GM19238 (cell line): ENCODE data around the gene SIGLEC11.
"Not testable (repeated sequence)": the region's sequence is repeated elsewhere in the genome, so short reads cannot be mapped to it uniquely, and the experiment has no call there.

Source experiments
- DNase-seq: peaks from one replicate; pipeline ENCODE4 v3.0.0; 2011; ENCODE audit warnings: low spot score; ENCODE audit not compliant: insufficient read length

The SIGLEC11 gene

DNA sequence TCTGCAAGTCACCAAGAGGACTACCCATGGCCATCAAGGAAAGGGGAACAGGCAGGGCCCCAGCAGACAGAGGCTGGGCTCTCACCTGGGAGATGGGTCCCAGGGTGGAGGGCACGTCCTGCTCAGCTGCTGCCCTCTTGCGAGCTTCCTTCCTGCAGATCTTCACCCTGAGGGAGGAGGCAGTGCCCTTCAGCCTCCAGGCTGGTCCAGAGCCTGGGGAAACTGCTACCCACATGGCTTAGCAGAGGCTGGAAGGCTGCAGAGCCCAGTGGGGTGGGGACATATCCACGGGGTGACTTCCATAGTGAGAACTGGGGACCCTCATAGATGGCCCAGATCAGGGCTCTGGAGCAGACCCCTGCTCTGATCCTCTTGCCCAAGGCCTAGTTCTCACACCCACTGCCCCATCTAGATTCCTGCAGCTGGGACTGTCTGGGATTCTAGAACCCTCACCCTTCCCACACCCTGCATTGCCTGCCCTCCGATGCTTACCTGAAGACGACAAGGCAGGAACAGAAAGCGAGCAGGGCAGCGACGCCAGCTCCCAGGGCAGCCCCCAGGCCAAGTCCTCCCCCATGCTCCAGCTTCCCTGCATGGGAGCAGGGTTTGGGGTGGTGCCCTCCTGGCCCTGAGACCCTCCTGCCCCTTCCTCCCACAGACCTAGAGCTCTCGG, 9.0 kb downstream of the SIGLEC11 start:
- no peak for DNase-seq

DNA sequence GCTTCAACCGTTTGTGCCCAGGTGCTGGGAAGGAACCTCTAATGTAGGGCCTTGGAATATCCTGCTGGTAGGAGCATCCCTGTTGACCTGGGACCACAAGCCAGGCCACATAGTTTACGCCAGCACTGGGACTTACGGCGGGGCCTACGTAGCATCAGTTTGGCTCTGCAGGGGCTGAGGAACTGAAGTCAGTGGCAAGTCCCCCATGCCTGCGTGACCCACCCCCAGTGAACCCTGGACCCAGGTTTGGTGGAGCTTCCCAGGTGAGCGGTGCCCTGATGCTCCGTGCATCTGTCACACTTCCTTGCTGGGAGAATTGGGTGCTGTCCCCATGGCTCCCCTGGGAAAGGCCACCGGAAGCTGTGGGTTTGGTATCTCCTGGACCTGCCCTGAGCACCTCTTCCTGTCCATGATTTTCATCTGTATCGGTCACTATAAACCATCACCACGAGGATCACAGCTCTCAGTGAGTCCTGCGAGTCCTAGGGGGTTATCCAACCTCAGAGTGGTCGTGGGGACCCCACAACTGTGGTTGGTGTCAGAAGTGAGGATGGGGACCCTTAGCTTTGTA, 9.9 kb downstream of the SIGLEC11 start:
- no peak for DNase-seq

DNA sequence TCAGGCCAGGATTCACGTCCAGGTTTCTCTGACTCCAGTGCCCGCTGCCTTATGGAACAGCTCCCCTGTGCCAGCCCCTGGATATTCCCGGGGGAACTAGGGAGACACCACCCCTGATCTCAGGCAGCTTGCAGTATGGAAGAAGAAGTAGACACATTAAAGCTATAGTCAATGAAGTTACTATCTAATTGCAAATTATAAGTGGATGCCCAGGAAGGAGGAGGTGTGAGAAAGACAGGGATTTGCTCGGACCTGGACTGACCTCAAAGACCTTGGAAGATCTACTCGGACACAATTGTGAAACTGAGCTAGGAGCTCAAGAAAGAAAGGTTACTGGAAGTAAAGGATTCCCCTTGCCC, 10.4 kb downstream of the SIGLEC11 start:
- DNase-seq: no peak

DNA sequence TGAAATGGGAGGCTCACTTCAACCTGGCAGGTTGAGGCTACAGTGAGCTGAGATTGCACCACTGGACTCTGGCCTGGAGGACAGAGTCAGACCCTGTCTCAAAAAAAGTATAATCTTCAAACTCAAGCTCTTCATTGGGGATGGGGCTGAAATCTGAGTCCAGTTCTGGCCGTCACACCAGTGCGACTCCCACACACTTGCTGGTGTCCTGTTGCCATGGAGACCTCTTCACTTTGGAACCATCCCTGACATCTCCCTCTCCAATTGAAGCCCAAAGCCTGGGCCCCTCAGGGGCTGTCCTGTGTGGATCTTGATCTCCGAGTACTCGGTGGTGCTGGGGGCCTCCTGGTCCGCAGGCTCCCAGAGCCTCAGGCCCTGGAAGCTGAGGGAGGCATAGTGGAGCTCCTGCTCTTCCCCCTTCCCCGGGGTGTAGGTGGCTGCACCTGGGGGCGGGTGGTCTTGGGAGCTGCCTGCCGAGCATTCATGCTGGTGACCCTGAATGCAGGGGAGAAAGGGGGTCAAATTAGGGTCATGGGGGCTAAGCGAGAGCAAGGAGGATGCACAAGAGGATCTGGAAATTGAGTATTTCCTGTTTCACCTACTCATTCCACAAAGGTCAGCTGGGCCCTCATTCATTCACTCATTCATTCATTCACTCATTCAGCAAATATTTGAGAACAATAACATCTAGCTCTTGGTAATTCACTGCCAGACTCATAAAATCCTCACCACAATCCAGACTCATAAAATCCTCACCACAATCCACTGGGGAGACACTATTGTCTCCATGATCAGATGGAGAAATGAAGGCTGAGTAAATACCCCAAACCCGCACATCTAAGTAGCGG, 11.0 kb downstream of the SIGLEC11 start:
- DNase-seq: no peak

DNA sequence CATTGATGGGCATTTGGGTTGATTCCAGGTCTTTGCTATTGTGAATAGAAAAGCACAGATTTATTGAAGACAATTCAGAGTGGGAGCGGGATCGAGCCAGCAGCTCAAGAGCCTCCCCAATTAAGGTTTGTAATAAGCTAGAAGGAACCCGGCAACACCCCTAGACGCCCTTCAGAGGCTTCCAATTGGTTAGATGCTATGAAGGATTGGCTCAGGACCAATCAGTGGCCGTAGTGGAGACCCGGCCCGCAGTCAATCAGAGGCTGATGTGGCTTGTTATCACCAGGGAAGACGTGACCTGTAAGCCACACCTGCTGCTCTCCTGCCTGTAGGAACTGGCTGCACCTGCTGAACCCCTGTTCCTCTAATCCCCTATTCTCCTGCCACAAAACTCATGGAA, 14.6 kb downstream of the SIGLEC11 start:
- no peak for DNase-seq

DNA sequence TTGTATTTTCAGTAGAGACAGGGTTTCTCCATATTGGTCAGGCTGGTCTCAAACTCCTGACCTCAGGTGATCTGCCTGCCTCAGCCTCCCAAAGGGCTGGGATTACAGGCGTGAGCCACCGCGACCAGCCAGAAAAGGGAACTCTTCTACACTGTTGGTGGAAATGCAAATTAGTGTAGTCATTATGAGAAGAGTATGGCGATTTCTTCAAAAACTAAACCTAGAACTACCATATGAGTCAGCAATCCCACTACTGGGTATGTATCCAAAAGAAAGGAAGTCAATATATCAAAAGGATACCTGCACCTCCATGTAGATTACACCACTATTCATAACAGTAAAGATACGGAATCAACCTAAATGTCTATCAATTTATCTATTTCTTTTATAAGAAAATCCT, 16.4 kb downstream of the SIGLEC11 start:
- DNase-seq: not testable (repeated sequence)

DNA sequence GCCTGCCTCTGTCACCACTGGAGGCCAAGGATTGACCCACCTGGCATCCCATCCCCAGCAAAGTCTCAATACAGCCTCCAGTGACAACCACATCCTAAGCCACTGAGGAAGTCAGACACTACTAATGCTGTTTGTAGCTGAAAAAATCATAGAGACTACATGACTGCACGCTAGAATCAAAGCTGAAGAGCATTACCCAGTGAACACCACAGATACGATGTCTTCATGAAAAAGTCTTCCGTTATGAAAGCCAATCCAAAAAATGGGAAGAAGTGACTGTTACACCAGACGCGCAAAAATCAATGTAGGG, 20.5 kb downstream of the SIGLEC11 start:
- DNase-seq: no peak

DNA sequence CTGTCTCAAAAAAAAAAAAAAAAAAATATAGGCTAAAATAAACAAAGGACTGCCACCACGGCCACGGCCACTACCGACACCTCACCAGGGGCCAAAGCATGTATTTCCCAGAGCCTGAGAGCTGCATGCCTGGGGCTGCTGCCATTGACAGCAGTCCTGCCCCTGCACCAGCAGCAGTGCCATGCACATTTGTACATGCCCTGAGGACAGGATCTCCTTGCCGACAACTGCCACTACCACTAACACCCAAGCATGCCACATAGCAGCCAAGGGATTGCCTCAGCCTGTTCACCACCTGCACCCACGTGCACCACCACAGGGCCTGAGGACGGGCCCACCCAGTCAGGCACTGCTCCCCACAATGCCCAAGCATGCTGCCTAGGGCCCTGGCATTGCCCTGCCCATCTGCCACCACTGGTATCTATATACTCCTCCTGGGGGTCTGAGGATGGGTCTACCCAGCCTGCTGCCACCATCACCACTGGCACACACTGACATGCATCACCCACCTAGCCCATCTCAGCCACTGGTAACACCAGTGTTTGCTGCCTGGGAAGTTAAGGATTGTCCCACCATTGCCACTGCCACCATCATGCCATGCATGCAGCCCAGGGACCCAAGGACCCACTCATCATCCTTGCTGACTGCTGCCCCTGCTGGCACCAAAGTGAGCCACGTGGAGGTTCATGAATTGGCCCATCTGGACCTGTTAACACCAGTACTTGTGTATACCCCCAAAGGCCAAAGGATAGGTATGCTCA, 21.1 kb downstream of the SIGLEC11 start:
- DNase-seq: no peak

DNA sequence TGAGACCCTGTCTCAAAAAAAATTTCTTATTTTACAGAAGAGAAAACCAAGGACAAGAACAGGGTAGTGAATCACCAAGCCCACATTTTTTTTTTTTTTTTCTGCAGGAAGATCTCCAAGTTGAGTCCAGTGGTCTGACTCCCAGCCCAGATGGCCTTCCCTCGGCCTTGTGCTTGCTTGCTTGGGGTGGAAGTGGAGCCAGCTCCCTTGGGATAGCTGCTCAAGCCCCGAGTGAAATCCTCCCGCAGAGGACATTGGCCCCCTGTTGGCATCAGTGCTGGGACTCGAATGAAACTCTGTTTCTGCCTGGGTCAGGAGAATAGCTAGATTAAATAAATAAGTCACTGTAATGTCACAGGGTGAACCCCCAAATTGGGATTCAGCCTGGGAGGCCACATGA, 22.3 kb downstream of the SIGLEC11 start:
- no peak for DNase-seq

DNA sequence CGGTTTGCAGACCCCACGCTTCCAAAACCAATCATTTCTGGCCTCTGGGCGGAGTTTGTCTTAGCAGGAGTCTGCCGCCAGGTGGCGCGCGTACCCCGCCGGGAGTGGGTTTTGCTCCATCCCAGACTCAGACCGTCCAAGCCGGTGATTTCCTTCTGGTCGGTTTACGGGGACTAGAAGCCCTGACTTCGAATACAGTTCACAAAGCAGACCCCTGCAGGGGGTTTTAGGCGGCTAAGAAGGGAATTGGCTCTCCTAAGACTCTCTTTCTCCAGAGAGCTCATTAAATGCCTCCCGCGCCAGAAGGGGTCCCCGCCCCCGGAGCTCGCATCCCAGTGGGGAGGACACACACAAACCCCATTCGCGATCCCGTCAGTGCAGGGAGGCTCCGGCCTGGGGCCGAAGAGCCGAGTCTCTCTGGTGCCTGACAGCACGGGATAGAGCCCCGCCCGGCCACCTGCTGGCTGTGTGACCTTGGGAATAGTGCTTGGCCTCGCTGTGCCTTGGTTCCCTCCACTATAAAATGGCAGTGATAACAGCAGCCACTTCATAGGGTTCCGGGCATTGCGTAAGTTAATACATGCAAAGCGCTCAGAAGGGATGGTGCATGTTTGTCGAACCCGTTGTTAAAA, 23.1 kb downstream of the SIGLEC11 start:
- DNase-seq: peak; percentile 61

DNA sequence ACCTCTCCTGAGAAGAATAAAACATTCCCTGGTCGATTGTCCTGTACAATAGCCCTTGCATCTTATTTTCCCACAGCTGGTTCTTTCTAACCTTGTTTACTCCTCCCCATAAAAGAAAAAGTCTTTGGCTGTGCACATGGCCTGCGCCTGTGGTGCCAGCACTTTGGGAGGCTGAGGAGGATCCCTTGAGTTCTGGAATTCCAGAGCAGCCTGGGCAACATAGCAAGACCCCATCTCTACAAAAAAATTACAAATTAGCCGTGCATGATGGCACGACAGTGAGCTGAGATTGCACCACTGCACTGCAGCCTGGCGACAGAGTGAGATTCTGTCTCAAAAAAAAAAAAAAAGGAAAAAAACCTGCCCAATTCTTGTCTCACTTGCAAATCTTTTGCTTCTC, 24.4 kb downstream of the SIGLEC11 start:
- DNase-seq: no peak

DNA sequence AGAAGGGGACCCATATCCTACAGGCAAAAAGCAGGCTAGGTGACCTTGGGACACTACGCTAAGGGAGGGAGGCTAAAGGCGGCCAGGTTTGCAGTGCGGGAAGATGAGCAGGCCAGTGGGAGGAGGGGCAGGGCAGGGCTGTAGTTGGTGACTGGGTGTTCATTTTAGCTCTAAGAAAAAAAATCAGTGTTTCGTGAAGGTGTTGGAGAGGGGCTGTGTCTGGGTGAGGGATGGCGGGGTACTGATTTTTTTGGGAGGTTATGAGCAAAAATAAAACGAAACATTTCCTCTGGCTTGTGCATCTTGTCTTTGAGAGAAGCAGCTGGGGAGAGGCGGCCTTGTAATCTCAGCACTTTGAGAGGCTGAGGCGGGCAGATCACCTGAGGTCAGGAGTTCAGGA, 27.3 kb downstream of the SIGLEC11 start:
- DNase-seq: no peak

DNA sequence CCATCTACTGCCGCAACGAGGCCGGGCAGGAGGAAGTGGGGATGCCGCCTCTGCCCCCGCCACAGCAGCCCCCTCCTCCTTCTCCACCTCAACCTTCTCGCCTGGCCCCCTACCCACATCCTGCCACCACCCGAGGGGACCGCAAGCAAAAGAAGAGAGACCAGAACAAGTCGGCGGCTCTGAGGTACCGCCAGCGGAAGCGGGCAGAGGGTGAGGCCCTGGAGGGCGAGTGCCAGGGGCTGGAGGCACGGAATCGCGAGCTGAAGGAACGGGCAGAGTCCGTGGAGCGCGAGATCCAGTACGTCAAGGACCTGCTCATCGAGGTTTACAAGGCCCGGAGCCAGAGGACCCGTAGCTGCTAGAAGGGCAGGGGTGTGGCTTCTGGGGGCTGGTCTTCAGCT, 28.2 kb downstream of the SIGLEC11 start:
- no peak for DNase-seq

DNA sequence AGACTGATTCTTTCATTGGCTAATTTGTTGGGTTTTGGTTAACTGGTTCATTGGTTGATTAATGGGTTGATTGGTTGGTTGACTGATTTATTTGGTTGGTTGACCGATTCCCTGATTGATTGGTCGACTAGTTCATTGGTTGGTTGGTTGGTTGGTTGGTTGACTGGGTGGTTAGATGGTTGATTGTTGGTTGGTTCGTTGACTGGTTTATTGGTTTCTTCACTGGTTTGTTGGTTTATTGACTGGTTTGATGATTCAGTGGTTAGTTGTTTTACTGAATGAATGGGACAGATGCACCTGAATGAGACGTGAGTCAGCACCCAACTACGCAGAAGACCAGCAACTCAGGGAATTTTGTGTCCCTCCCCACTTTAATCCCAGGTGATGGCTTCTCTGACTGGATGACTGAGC, 28.9 kb downstream of the SIGLEC11 start:
- DNase-seq: no peak

DNA sequence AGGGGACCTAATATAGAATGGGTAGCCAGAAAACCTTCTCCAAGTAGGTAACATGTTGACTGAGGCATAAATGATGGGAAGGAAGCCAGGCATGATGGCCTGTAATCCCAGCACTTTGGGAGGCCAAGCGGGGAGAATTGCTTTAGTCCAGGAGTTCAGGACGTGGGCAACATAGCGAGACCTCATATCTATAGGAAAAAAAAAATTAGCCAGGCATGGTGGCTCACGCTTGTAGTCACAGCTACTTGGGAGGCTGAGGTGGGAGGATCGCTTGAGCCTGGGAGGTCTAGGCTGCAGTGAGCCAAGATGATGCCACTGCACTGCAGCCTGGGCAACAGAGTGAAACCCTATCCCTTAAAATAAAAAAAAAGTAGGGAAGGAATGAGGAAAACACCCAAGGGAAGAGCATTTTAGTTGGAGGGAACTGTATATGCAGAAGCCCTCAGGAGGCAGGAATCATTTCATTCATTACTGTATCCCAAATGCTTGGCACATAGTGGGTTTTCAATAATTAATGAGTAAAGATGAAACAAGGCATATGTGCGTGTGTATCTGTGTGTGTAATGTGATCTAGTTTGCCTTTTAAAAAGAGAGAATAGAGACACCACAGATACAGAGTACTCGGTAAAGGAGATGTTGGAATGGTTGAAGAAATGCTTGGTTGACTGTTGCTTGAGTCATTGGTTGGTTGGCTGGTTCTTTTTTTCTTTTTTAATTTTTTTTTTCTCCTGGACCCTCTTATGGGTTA, 29.5 kb downstream of the SIGLEC11 start:
- DNase-seq: no peak

DNA sequence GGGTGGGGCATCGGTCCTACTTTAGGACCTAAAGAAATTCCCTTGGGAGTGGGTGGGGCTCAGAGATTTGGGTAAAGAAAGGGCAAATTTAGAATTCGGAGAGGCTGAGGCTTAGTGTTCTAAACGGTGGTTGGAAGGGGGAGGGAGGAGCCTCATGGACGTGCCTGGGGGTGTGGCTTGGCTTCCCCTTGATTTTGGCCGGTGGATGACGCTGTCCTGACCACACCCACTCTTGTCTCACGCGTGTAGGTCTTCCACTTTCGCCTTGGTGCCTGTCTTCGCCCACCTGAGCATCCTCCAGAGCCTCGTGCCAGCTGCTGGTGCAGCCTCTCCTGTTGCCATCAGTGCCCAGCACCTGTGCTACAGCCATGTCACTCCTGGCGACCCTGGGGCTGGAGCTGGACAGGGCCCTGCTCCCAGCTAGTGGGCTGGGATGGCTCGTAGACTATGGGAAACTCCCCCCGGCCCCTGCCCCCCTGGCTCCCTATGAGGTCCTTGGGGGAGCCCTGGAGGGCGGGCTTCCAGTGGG, 30.4 kb downstream of the SIGLEC11 start:
- no peak for DNase-seq

DNA sequence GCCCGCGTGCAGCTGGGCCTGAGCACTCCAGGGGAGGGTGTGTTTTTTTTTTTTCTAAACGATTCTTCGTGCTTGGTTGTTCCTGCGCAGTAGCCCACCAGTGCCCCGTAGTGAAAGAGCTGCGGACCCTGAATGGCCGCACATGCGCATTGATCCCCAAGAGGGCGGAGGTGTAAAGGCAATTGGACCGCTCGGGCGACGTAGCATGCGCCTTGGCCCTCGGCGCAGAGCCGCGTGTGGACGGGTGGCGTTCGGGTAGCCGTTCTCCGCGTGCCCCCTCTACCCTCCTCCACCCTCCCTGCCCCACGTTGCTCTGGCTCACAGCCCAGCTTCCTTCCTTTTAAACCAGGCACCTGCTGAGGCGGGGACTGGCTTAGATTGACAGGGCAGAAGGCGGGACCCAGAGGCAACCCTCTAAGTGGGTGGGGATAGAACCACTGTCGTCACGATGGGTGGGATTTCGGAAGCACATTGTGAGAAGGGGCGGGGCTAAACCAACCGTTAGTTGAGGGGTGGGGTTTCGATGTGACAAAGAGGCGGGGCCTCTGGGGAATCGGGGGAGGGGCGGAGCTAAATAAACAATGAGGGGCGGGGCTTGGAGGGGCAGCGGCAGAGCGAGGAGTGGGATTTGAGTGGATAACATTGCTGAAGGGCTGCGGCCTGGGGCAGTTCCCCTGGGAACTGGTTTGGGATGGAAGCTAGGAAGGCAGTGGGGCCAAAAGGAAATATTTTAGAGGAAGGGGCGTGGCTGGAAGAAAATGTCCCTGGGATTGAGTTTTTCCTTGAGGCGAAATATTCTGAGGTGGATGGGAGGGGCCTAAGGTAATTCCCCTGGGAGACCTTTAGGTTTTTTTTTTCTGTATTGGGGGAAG, 31.1 kb downstream of the SIGLEC11 start:
- peak; percentile 87 for DNase-seq

DNA sequence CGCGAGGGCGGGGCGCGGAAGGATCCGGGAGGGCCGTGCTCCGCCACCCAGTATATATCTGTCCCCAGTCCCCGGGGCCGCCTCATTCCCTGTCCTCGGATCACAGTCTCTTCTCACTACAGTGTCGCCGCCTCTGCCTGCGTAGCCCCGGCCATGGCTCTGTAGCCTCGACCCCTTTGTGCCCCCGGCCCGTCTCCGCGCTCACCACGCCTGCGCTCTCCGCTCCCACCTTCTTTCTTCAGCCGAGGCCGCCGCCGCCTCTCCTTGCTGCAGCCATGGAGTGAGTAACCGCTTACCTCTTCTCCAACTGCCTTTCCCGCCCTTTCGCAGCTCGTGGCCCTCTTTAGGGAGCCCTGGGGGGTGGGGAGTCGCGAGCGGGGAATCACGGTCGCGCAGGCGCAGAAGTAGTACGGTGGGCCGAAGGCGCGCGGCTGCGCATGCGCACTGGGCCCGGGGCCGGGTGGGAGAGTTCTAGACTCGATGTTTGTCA, 31.8 kb downstream of the SIGLEC11 start, which contains the start of the genes ATF5 and NUP62:
ATF5 (plus strand) TSS at position 85 of the 490 bp plus-strand sequence. CDS start 1,646 bp downstream, outside the sequence.
NUP62 (minus strand) TSS at position 384 of the 490 bp plus-strand sequence. CDS start 19,697 bp downstream, outside the sequence.
- peak; percentile 93 for DNase-seq
